ENCODE results near the gene SUN1. TPM values are rescaled to one million over a fixed set of nuclear protein-coding genes. Genes with fewer than 3 reads are reported as not detected.
A peak's percentile ranks its signal among the peaks of the same experiment; 100 is the strongest.

SUN1 gene
- total and polyA plus RNA-seq, 9 of the 15 experiments (the other 6 are each of a cell fraction or from before 2014, with no cell fraction given), result 36.8 to 132 (median 62.3) TPM

- TF ChIP-seq PRDM10 (IDR thresholded peaks at IDR 0.05; ENCODE audit: partially characterized antibody), result no peak
- no peak for TF ChIP-seq CREBBP (IDR thresholded peaks at IDR 0.05; ENCODE audit: low read depth, low read length)
- TF ChIP-seq MXD1 (CRISPR knock-in tag; IDR thresholded peaks at IDR 0.05; ENCODE audit: borderline replicate concordance, poor library complexity, severe bottlenecking), result peak; percentile 64
- TF ChIP-seq FOS (IDR thresholded peaks at IDR 0.05; ENCODE audit: extremely low read depth, insufficient read length), result peak; percentile 96
- TF ChIP-seq CHD4 (IDR thresholded peaks at IDR 0.05; ENCODE audit: insufficient read depth, insufficient replicate concordance, low read depth, low read length, poor library complexity, severe bottlenecking), result no peak
- peak; percentile 84; the same call in 1 of the 2 replicates for TF ChIP-seq ZNF175 (CRISPR knock-in tag; IDR thresholded peaks at IDR 0.05; ENCODE audit: low read depth)
- peak; percentile 81 for TF ChIP-seq NEUROD1 (IDR thresholded peaks at IDR 0.05; ENCODE audit: borderline replicate concordance, low read depth, low read length, partially characterized antibody)
- TF ChIP-seq ELF1 (tag; IDR thresholded peaks at IDR 0.05), result peak; percentile 42
- no peak; the same call in 1 of the 2 replicates for TF ChIP-seq TAF7 (tag; IDR thresholded peaks at IDR 0.05)
- TF ChIP-seq L3MBTL2 (IDR thresholded peaks at IDR 0.05), result peak; percentile 82
- TF ChIP-seq NCOR1 (IDR thresholded peaks at IDR 0.05), result 0 out of 2 replicates have a peak, but pooled peaks have one; percentile 9
- TF ChIP-seq SNAPC5 (CRISPR knock-in tag; IDR thresholded peaks at IDR 0.05), result no peak
- TF ChIP-seq ZBTB34 (CRISPR knock-in tag; IDR thresholded peaks at IDR 0.05), result no peak
- TF ChIP-seq MYC (IDR thresholded peaks at IDR 0.05; ENCODE audit: low read depth, low read length), result peak; percentile 97
- no peak for TF ChIP-seq MYC (CRISPR knock-in tag; IDR thresholded peaks at IDR 0.05; ENCODE audit: borderline replicate concordance, low read depth)
- TF ChIP-seq POLR2B (IDR thresholded peaks at IDR 0.05; ENCODE audit: low read depth, partially characterized antibody), result no peak
Observed at GRCh38 chr7:876077-876971, 44.0 kb downstream of the SUN1 start, which contains the start of gene GET4 (continued).
